Measurements from ENCODE around the gene RBM20.

- TF ChIP-seq GATA2 (IDR thresholded peaks at IDR 0.05; ENCODE audit: low read depth, low read length) (no peak), GATA3 (IDR thresholded peaks at IDR 0.05; ENCODE audit: low read depth, low read length) (no peak)
Measured at GRCh38 chr10:110747609-110748464, 103.7 kb downstream of the RBM20 start.
